IPS-20b (cell line): Measurements from ENCODE around the gene PFKFB3.
"Not testable (repeated sequence)": the region's sequence is repeated elsewhere in the genome, so short reads cannot be mapped to it uniquely, and the experiment has no call there.

Experiments used
- H3K27ac ChIP-seq: one replicate; pipeline ENCODE4 v1.5.1; 2013; ENCODE audit warnings: low read length
- H3K27me3 ChIP-seq: 2 replicates; pipeline ENCODE4 v1.6.1; 2013; ENCODE audit warnings: mild to moderate bottlenecking, low read length, inconsistent platforms; ENCODE audit not compliant: insufficient read depth
- H3K36me3 ChIP-seq: 2 replicates; pipeline ENCODE4 v1.6.1; 2013; ENCODE audit warnings: low read depth, mild to moderate bottlenecking, inconsistent platforms, low read length, moderate library complexity; ENCODE audit not compliant: insufficient read depth
- H3K4me1 ChIP-seq: 2 replicates; pipeline ENCODE4 v1.6.1; 2013; ENCODE audit warnings: mild to moderate bottlenecking, control low read depth, inconsistent platforms, low read length, moderate library complexity; ENCODE audit not compliant: insufficient read depth
- H3K4me3 ChIP-seq: 2 replicates; pipeline ENCODE4 v1.5.1; 2013; ENCODE audit warnings: mild to moderate bottlenecking, low read length, inconsistent platforms
- H3K9ac ChIP-seq: 2 replicates; pipeline ENCODE4 v1.6.1; 2013; ENCODE audit warnings: low read depth, mild to moderate bottlenecking, inconsistent platforms, low read length, moderate library complexity
- H3K9me3 ChIP-seq: 2 replicates; pipeline ENCODE4 v1.6.1; 2013; ENCODE audit warnings: mild to moderate bottlenecking, low read depth, low read length, inconsistent platforms; ENCODE audit not compliant: insufficient read depth

Gene PFKFB3

DNA sequence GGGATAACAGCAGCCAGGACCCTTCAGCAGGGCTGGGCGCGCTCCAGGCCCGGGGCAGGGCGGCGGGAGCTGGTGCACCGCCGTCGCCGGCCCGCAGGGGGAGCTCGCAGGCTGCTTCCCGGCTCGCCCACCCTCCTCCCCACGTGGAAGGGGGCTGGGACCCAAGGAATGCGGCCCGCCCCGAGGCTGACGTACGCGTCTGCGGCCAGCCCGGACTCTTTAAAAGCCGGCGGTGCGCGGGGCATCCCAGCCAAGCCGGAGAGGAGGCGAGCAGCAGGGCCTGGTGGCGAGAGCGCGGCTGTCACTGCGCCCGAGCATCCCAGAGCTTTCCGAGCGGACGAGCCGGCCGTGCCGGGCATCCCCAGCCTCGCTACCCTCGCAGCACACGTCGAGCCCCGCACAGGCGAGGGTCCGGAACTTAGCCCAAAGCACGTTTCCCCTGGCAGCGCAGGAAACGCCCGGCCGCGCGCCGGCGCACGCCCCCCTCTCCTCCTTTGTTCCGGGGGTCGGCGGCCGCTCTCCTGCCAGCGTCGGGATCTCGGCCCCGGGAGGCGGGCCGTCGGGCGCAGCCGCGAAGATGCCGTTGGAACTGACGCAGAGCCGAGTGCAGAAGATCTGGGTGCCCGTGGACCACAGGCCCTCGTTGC is at the start of gene PFKFB3:
PFKFB3 (plus strand) TSS at position 249 of the 647 bp plus-strand sequence; CDS start at position 578, 329 bp downstream.
- Histone ChIP-seq H3K9ac (peak within 1 kb of the TSS; percentile 87), H3K4me3 (peak within 1 kb of the TSS; percentile 95), H3K36me3 (no peaks in the 10 kb centered on the region), H3K27ac (no peak within 1 kb of the TSS), H3K4me1 (no peaks in the 10 kb centered on the region; the same call in 1 of the 2 replicates), H3K27me3 (peaks cover 63% of the 10 kb centered on the region), H3K9me3 (no peaks in the 10 kb centered on the region)

DNA sequence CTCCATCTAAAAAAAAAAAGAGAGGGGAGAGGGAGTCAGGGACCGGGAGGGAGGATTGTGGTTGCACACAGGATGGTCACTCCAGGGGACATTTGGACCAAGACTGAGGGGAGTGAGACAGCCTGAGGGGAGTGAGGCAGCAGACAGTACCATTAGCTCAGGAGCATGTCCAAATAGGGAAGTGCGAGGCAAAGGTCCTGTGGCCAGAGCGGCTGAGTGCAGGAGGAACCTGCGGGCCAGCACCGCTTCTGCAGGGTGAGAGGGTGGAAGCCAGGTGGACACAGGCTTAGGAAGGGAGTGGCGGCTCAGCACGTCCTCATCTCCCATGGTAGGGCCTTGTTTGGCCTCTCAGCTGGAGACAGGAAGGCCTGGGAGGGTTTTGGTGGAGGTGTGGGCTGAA is 48.9 kb upstream of the PFKFB3 start:
- H3K4me3 ChIP-seq = no peak overlapping the region
- no peak overlapping the region for H3K9ac ChIP-seq
- H3K4me1 ChIP-seq = no peaks in the 10 kb centered on the region; the same call in 1 of the 2 replicates
- no peaks in the 10 kb centered on the region for H3K27me3 ChIP-seq
- no peaks in the 10 kb centered on the region for H3K9me3 ChIP-seq
- H3K36me3 ChIP-seq = no peaks in the 10 kb centered on the region
- H3K27ac ChIP-seq = no peak overlapping the region

DNA sequence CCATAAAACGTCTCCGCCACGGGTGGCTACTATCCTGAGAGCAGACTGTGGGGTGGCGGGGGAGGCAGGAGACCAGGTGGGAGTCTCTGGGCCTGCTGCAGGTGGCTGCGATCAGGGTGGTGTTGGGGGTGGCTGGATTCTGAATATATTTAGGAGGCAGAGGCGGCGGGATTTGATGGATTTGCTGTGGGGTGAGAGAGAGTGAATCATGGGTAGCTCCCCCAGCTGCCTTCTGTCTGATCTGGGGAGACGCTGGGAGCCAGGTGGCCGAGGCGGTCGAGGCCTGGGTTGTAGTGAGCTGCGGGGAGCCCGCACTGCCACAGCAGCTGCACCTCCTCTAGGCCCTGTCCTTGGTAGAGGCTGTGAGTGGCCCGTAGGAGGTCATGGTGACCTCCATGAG is 48.2 kb upstream of the PFKFB3 start:
- H3K27me3 ChIP-seq = no peaks in the 10 kb centered on the region
- H3K27ac ChIP-seq = no peak overlapping the region
- no peaks in the 10 kb centered on the region for H3K9me3 ChIP-seq

DNA sequence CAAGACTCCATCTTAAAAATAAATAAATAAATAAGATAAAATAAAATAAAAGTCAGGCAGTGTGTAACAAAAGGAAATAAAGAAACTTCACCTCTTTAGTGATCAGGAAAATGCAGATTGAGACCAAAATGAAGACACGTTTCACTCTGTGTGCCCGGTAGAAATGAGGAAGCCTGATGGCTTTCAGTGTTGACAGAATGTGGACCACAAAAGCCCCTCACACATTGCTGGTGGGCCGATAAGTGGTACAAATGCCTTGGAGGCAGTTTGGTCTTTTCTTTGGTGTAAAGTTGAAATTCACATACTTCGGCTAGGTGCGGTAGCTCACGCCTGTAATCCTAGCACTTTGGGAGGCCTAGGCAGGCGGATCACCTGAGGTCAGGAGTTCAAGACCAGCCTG is 44.5 kb upstream of the PFKFB3 start:
- no peak overlapping the region for H3K9ac ChIP-seq
- peaks cover 6% of the 10 kb centered on the region; the same call in 1 of the 2 replicates for H3K27me3 ChIP-seq
- H3K27ac ChIP-seq = no peak overlapping the region
- no peaks in the 10 kb centered on the region for H3K9me3 ChIP-seq
- H3K4me3 ChIP-seq = no peak overlapping the region
- H3K36me3 ChIP-seq = no peaks in the 10 kb centered on the region
- no peaks in the 10 kb centered on the region; the same call in 1 of the 2 replicates for H3K4me1 ChIP-seq

More for the DNA sequence above, 48.2 kb upstream of the PFKFB3 start:
- Histone ChIP-seq H3K4me1 (no peaks in the 10 kb centered on the region; the same call in 1 of the 2 replicates), H3K4me3 (no peak overlapping the region), H3K9ac (no peak overlapping the region), H3K36me3 (no peaks in the 10 kb centered on the region)

DNA sequence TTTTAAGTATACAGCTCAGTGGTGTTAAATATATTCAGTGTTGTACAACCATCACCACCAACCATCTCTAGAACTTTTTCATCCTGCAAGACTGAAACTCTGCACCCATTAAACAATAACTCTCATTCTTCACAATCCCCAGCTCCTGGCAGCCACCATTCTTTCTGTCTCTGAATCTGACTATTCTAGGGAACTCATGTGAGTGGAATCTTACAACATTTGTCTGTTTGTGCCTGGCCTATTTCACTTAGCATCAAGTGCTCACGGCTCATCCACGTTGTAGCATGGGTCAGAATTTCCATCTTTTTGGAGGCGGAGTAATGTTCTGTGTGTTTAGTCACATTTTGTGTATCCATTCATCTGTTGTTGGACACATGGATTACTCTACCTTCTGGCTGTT is 40.8 kb upstream of the PFKFB3 start:
- H3K9me3 ChIP-seq = no peaks in the 10 kb centered on the region
- H3K9ac ChIP-seq = no peak overlapping the region
- H3K4me3 ChIP-seq = no peak overlapping the region
- H3K36me3 ChIP-seq = no peaks in the 10 kb centered on the region
- H3K27me3 ChIP-seq = peaks cover 6% of the 10 kb centered on the region; the same call in 1 of the 2 replicates
- H3K27ac ChIP-seq = no peak overlapping the region
- peaks cover 4% of the 10 kb centered on the region; the same call in 1 of the 2 replicates for H3K4me1 ChIP-seq

DNA sequence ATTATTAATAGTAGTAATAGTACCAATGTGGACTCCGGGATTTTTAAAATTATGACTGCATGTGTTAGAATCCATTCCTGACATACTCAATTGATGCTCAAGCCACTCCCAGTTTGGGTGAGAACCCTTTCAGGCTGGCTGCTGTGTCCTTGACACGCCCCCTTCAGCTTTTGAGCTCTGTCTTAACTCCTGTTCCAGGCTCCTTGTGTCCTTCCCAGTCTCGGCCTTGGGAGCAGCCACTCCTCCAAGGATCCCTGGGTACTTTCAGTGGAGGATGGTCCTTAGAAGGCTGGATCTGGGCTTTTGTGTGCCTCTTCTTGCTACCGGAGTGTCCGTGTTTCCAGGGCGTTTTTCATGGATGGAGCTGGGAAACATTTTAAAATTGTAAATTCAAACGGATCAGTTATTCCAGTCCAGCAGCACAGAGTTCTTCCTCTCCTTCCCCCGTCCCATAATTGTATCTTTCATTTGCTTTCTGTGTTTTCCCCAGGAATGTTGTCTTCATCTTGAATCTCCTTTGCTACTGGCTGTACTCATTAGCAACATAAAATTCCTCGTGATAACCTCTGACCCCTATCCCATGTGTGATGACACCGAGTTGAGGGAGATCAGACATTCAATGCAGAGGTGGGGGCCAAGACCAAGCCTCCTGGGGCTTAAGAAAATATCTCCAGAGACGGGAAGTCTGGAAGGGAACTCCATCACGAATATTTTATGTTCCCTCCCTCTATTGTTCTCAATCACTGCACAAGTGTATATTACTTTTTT is 40.0 kb upstream of the PFKFB3 start:
- Histone ChIP-seq H3K9ac (no peak overlapping the region; the same call in 1 of the 2 replicates), H3K27me3 (peaks cover 6% of the 10 kb centered on the region; the same call in 1 of the 2 replicates), H3K27ac (no peak overlapping the region), H3K9me3 (no peaks in the 10 kb centered on the region), H3K36me3 (0 out of 2 replicates have a peak, but pooled peaks cover 4% of the 10 kb centered on the region), H3K4me1 (peaks cover 4% of the 10 kb centered on the region; the same call in 1 of the 2 replicates), H3K4me3 (peak overlapping the region; percentile 55; the same call in 1 of the 2 replicates)

DNA sequence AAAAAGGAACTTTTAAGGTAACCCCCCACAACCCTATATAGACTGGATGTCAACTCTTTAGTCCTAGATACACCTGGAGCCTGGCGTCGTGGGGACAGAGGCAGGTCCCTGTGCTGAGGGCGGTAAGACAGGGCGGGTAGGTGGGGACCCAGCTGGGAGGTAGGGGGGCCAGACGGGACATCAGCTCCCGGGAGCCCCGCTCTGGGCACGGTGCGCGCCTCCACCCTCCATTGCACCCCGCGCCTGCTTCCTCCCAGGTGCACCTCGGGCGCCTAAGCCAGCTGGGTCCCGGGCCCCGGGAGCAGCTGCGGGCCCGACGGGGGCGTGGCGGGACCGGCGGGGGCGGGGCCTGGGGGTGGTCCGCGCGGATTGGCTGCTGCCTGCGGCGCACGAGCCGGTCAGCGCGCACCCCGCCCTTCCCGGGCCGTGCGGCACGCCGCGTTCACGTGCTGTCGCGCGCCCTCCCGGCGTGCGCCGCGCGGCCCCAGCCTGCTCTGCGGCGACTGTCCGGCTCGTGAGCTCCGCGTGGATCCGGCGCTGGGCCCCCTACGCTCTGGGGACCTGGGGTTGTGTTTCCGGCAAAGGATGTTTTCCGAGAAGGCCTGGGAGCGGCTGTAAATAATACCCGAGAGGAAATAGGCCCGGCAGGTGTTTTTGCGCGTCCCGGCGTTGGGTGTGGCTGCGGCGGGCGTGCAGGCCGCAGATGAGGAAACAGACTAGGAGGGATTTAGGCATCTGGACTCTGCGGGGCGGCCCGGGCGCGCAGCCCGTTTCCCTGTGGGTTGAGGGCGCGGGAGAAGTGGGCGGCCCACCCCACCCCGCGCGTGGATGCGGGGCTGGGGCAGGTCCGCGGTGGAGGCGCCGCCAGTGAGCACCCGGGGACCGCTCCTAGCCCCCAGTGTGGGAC is 39.1 kb upstream of the PFKFB3 start:
- no peak overlapping the region for H3K27ac ChIP-seq
- peaks cover 4% of the 10 kb centered on the region; the same call in 1 of the 2 replicates for H3K4me1 ChIP-seq
- 0 out of 2 replicates have a peak, but pooled peaks cover 4% of the 10 kb centered on the region for H3K36me3 ChIP-seq
- peak overlapping the region; percentile 91 for H3K9ac ChIP-seq
- no peaks in the 10 kb centered on the region for H3K9me3 ChIP-seq
- peak overlapping the region; percentile 88 for H3K4me3 ChIP-seq
- peaks cover 6% of the 10 kb centered on the region; the same call in 1 of the 2 replicates for H3K27me3 ChIP-seq

DNA sequence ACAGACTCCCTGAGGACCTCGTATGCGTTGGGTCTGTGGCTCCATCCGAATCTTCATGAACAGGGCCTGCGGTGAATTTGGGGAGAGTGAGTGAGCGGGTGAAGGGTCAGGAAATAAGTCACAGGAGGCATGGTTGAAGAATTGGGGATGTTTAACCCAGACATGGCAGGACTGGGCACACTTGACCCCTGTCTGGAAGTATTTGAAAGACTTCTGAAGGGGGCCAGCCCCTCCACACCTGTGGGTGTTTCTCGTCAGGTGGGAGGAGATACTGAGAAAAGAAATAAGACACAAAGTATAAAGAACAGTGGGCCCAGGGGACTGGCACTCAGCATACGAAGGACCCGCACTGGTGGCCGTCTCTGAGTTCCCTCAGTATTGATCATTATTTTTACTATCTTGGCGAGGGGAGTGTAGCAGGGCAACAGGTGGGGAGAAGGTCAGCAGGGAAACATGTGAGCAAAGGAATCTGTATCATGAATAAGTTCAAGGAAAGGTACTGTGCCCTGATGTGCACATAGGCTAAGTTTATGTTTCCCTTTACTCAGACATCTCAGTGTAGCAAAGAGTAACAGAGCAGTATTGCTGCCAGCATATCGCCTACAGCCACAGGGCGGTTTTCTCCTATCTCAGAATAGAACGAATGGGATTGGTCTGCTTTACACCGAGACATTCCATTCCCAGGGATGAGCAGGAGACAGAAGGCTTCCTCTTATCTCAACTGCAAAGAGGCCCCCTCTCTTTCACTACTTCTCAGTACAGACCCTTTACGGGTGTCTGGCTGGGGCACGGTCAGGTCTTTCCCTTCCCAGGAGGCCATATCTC is 38.2 kb upstream of the PFKFB3 start:
- H3K27ac ChIP-seq = no peak overlapping the region

DNA sequence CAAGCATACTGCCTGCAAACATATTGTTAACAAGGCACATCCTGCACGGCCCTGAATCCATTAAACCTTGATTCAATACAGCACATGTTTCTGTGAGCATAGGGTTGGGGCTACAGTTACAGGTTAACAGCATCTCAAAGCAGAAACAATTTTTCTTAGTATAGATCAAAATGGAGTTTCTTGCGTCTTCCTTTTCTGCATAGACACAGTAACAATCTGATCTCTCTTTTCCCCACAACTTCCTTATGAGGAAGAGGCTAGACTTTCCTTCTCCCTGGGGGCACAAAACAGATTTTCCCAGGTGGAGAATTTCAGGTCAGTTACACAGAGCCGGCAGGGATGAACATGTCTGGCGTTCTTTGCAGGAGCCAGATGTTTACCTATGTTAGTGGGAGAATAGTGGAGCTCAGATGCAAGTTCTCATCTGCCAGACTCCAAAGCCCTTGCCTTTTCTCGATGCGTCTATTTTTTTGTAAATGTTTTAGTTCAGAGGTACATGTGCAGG is 37.5 kb upstream of the PFKFB3 start:
- Histone ChIP-seq H3K27ac (no peak overlapping the region), H3K27me3 (peaks cover 6% of the 10 kb centered on the region; the same call in 1 of the 2 replicates), H3K4me1 (peaks cover 4% of the 10 kb centered on the region; the same call in 1 of the 2 replicates), H3K36me3 (0 out of 2 replicates have a peak, but pooled peaks cover 4% of the 10 kb centered on the region), H3K9ac (no peak overlapping the region), H3K4me3 (no peak overlapping the region), H3K9me3 (no peaks in the 10 kb centered on the region)

More for the DNA sequence above, 38.2 kb upstream of the PFKFB3 start:
- Histone ChIP-seq H3K36me3 (0 out of 2 replicates have a peak, but pooled peaks cover 4% of the 10 kb centered on the region), H3K27me3 (peaks cover 6% of the 10 kb centered on the region; the same call in 1 of the 2 replicates), H3K9ac (peak overlapping the region; percentile 91), H3K4me3 (peak overlapping the region; percentile 88), H3K4me1 (peaks cover 4% of the 10 kb centered on the region; the same call in 1 of the 2 replicates), H3K9me3 (no peaks in the 10 kb centered on the region)

DNA sequence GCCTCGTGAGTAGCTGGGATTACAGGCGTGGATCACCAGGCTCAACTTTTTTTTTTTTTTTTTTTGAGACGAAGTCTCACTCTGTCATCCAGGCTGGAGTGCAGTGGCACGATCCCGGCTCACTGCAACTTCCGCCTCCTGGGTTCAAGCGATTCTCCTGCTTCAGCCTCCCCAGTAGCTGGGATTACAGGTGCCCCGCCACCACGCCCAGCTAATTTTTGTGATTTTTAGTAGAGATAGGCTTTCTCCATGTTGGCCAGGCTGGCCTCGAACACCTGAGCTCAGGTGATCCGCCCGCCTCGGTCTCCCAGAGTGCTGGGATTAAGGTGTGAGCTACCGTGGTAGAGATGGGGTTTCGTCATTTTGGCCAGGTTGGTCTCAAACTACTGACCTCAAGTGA is 36.8 kb upstream of the PFKFB3 start:
- H3K27me3 ChIP-seq, H3K4me1 ChIP-seq, H3K9ac ChIP-seq, H3K27ac ChIP-seq, H3K4me3 ChIP-seq, H3K36me3 ChIP-seq, H3K9me3 ChIP-seq: not testable (repeated sequence)
